H54 (cell line): ENCODE measurements around the gene CACNB3.

ENCODE experiments used
- DNase-seq: peaks from one replicate; pipeline ENCODE4 v3.0.0; 2011; ENCODE audit warnings: low spot score, mixed read lengths; ENCODE audit not compliant: insufficient read length
- FAIRE-seq: peaks from 3 replicates; lab custom pipeline; 2011; peaks lifted over from hg19 to GRCh38; lab: Jason Lieb, UNC
- POLR2A ChIP-seq: IDR thresholded peaks from 2 replicates; pipeline ENCODE4 v1.6.1; 2011; ENCODE audit warnings: low read depth, mild to moderate bottlenecking, low read length

Gene CACNB3

DNA sequence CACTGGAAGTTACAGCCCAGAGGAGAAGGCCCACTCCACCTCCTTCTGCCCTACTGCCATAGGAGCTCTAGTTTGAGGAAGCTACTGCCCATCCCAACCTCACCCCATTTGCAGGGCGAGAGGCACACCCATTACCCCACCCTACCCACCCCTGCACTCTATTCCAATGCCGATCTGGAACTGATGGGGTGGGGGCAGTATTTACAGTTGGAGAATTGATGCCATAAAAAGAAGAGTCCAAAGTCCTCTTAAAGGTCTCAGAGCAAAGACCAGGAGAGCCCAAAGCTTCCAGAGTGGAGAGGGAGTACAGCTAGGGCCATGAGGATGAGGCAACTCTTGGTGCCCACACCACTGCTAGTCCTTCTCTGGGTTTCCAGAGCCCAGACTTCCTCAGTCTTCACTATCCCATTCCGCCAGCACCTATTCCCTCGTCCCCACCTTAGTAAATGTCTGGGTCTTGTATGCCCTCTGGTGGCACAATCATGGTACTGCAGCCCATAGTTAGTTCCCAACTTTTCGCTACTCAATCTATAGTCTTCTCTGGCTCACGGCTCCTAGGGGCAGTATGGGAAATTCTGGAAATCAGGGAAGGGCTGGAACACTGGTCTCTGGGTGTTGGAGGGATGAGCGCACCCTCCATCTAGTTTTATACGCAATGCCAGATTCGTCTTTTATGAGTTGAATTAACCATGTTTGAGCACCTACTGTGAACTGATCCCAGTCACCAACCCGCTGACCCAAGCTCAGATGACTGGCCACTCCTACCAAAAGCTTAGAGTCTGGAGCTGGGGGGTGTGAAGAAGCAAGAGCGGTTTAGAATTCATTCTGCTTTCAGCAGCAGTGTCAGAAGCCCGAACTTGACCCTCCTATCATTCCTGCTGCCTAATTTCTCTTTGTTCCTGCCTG is 22.5 kb upstream of the CACNB3 start:
- peak; percentile 89 for DNase-seq
- peak; percentile 38 for FAIRE-seq

DNA sequence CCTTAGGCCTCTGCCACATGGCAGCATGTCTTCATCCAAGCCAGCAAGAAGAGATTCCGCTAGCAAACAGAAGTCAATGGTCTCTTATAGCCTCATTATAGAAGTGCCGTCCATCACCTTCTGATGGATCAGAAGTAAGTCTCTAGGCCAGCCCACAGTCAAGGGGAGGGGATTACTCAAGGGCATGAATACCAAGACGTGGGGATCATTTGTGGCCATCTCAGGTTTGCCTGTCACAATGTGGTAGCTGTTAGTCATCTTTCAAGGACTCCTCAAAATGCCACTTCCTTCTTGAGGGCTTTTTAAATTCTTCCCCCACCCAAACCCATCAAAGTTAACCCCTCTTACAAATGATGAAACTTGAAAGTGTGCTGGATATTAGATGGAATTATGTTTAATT is 21.3 kb upstream of the CACNB3 start:
- DNase-seq (no peak), FAIRE-seq (no peak)
- no peak for TF ChIP-seq POLR2A

More for the DNA sequence above, 22.5 kb upstream of the CACNB3 start:
- no peak for TF ChIP-seq POLR2A

DNA sequence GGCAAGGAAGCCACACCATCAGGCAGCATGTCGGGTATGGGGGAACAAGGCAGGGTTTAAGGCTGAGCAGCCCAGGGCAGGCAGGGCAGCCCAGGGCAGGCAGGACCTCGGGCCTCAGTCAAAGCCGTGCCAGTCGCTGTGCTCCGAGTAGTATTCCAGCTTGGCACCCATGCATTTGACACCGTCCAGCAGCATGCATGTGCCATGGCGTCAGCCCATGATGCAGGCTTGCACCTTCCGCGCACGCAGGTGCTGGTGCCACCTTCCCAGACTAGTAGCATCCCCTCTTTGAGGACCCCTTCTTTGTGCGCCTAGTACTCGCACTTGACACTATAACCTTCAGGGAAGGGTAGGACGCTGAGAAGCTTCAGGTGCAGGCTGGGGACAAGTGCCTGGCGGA is 17.8 kb upstream of the CACNB3 start:
- TF ChIP-seq POLR2A, result no peak
- FAIRE-seq (no peak), DNase-seq (no peak)

DNA sequence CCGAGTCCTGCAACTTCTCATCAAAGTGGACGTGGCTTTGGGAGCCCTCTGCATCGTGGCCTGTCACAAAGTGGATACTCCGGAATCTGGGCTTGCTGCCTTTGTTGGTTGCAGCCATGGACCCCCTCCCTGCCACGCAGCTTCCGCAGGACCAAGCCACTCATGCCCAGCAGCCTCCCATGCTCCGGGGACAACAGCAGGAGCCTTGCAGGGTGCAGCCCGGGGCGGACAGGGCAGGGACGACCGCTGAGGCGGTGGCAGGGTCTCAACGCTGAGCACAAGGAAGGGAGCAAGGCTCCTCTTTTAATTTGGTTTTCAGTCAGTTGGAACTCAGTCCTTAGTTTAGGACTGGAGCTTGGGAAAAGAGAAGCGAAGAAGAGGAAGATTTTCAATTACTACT is 17.3 kb upstream of the CACNB3 start:
- FAIRE-seq, result no peak
- TF ChIP-seq POLR2A, result no peak
- no peak for DNase-seq

DNA sequence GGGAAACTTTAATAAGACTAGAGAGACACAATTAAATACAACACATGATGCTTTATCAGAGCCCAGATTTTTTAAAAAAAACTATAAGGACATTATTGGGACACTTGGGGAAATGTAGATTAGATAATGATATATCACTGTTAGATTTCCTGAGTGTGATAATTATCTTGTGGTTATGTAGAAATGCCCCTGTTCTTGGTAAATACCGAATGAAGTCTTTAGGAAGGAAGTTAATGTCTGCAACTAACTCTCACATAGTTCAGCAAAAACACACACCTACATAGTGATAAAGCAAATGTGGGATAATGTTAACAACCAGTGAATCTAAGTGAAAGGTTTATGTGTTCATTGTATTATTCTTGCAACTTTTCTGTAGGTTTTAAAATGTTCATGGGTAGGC is 14.6 kb upstream of the CACNB3 start:
- no peak for DNase-seq
- no peak for FAIRE-seq
- TF ChIP-seq POLR2A, result no peak

DNA sequence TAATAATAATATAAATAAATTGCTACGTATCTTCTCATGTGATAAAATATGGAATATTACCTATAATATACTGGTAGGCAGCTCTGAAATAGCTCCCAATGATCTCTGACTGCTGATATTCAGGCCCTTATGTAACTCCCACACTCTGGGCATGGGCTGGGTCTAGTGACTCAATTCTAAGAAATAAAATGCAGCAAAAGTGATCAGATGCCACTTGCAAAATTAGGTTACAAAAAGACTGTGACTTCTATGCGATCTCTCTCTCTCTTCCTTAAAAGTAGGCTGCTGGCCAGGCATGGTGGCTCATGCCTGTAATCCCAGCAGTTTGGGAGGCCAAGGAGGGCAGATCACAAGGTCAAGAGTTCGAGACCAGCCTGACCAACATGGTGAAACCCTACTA is 10.3 kb upstream of the CACNB3 start:
- DNase-seq, result no peak
- no peak for FAIRE-seq

DNA sequence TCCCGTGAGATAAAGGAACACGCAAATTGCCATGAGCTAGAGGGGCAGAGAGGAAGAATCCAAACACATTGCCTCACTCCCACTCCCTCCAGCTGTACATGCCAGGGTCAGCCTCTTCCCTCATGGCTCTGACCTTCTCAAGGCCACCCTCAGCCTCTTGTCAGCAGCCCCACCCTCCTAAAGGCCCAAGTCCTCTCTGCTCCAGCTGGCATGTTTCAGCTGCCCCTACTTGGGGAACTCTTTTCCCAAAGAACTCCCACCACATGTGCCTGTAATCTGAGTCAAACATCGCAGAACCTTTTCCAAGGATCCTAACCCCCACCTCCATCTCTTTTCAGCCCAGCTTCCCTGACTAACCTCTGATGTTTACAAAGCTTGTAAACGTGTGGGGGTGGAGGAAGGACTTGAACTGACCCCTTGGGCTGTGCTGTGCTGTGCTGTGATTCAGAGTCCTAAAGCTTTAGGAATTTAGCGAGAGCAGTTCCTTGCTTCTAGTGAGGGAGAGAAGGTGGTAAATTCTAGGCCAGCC is 7.3 kb upstream of the CACNB3 start:
- no peak for FAIRE-seq
- TF ChIP-seq POLR2A, result no peak
- DNase-seq, result no peak

More for the DNA sequence above, 10.3 kb upstream of the CACNB3 start:
- no peak for TF ChIP-seq POLR2A

DNA sequence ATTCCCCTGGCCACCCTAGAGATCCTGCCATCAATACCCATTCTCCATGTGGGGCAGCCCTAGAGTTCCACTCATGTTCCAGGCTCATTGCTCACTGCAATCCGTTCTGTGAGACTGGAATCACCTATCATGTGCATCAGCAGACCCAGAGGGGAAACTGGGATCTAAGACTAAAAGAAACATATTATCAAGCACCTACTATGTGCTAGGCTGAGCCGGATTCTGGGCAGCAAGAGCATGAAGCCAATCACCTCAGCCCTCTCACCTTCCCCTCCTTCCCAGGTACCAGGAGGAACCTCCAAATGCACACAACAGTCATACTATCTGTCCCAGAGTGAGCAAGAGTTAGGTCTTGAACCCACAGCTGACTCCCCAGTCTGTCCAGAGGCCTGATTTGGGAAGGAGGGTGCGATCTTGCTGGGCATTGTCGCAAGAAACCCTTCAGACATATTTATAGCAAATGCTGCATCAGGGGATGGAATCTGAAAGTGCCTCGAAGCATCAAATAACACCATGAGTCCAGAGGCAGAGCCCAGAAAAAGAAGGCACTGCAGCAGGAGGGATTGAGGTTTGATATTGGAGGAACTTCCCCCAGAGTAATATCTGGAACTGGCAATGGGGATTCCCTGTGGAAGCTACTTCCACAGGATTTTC is 6.7 kb upstream of the CACNB3 start:
- no peak for FAIRE-seq
- no peak for DNase-seq
- no peak for TF ChIP-seq POLR2A

DNA sequence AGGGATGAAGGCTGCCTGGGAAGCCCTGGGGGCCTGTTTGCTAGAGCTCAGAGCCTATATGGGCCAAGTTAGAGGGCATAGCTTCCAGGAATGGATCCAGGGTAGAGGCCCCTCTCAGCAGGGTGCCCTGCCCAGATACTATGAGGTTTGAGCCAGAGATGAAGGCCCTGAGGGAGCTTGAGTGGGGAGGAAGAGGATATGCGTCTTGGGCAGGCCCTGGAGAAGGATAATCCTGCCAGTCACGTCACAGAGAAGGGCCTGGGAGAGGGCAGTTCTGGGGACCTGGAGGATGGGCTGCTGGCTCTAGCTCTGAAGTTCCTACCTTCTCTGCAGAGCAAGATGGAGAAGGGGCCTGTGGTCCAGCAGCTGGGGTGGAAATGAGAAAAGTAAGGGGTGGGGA is 5.9 kb upstream of the CACNB3 start:
- FAIRE-seq, result no peak

DNA sequence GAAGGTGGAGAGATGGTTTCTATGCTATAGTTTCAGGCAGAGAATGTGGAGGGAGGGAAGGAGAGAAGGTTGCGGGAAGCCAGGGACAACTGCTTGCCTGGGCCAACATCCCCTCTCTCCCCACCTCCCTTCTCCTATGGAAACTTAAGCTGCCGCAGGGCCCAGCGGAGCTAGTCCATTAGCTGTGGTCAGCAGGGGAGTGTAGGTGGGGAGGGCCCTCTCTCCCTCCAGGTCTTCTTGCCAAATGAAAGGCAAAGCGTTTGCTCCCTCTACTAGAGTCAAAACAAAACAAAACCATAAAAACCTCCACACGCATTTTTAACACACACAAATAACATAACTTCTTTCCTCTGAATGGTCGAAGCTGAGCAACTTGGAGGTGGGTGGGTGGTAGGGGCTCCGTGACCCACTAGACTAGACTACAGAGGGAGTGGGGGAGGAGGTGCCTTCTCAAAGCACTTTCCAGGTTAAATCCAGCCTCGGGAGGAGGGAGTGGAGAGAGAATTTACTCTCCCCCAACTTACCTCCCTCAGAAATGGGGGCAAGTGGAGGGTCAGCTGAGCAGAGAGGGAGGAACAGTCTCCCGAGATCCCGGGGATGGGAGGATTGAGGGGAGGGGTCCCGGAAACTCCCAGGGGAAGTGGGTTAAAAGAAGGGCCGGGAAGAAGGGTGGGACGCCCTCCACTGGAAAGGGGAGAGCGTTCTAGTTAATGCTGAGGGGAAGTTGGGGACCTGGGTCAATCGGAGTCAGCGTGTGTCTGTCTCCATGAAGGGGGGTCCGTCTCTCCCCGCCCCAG is 4.6 kb upstream of the CACNB3 start:
- DNase-seq (no peak), FAIRE-seq (no peak)
- no peak for TF ChIP-seq POLR2A

More for the DNA sequence above, 5.9 kb upstream of the CACNB3 start:
- TF ChIP-seq POLR2A, result no peak
- no peak for DNase-seq

DNA sequence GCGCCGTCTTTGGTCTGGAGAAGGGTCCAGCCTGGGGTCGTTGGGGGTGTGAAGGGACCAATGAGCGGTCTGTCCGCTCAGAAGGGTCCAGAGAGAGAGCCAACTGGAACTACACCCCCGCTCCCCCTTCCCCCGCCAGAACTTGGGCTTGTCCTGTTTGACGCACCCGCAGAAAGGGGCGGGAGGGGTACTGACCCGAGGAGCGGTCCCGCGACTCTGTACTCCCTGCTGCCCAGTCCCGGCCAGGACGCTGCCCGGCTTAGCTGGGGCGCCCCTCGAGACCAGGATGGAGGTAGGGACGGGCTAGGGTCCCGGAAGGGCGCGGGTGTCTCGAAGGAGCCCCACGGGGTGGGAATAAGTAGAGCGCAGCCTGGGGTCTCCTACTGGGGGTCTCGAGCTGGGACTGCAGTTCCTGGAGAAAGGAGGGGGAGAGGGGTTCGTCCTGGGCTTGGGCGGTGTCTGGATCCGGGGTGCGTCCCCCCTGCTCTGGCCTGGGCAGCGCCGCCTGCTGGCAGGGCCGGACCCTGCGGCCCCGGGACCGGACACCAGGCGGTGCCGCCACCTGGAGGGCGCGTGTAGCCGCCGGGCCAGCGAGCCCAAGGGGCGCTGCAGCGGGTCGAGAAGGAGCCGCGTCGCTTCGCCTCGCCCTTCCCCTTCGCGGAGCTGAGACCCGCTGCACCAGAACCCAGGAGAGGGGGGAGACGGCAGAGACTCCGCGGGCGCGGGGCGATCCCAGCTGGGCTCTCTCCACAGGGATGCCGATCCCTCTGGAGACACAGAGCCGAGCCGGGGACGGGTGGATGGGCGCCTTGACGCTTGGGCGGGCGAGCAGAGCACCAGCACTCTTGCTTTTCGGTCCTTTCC is 3.8 kb upstream of the CACNB3 start:
- FAIRE-seq (no peak), DNase-seq (peak; percentile 89)
- peak; percentile 49 for TF ChIP-seq POLR2A

DNA sequence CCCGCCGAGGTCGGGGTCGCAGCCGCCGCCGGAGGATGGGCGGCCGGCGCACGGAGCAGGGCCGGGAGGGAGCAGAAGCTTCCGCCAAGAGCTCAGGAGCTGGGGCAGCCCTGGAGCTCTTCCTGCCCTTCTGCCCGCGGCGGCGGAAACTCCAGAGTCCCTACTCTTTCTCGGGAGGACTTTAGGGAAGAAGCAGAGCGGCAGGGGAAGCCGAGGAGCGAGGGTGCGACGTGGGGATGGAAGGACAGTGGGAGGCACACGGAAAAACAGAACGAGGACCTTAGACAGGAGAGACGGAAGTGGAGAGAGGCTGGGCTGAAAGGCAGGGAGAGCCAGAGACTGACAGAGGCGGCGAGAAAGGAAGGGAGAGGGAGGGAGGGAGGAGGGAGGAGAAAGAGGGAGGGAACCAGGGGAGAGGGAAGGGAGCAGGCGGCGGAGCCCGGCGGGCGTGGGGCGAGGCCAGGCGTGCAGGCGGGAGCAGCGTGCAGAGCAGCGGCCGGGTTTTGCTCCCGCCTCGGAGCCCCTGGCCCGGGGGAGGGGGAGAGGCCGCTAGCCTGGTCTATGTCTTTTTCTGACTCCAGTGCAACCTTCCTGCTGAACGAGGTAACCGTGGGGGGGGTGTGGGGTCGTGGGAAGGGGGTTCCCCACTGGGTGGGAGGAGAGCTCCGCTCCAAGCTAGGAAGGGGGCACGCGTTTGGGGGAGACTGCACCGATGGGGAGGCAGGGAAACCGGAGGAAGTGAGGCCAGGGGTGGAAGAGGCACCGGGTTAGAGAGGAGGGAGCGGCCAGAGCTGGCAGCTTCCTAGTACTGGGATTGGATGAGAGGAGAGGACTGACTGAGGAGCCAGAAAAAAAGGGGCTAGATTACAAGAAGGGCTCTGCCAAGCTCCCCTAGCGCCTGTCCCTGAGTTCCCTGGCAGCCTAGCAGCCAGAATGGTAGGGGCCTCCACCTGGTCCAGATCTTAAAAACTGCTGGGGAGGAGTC is 2.9 kb upstream of the CACNB3 start:
- DNase-seq, result peak; percentile 83
- peak; percentile 78 for TF ChIP-seq POLR2A
- no peak for FAIRE-seq
